SH-SY5Y (cell line): ENCODE measurements around the gene ADORA2A.

Experiments used
- GATA2 ChIP-seq: IDR thresholded peaks from 2 replicates; pipeline ENCODE4 v1.6.1; 2011; ENCODE audit warnings: mild to moderate bottlenecking, low read depth, low read length
- GATA3 ChIP-seq: IDR thresholded peaks from 2 replicates; pipeline ENCODE4 v1.6.1; 2011; ENCODE audit warnings: low read depth, mild to moderate bottlenecking, low read length, moderate library complexity

- TF ChIP-seq GATA2 (no peak), GATA3 (no peak)
These were observed 37.2 kb upstream of the ADORA2A start for GRCh38 chr22:24390156-24390555.
